ENCODE results near the gene NDUFV2.

Gene NDUFV2

GRCh38 chr18:9109523-9109922 is 7.0 kb downstream of the NDUFV2 start:
- no peak for TF ChIP-seq CTCF (IDR thresholded peaks at IDR 0.05; ENCODE audit: low read depth, low read length, missing control alignments)
- no peak overlapping the region for H3K4me3 ChIP-seq (ENCODE audit: low read depth, low read length)
- DNase-seq (ENCODE audit: low read depth), result no peak

- no peak for DNase-seq (ENCODE audit: low read depth)
- no peak for TF ChIP-seq CTCF (IDR thresholded peaks at IDR 0.05; ENCODE audit: low read depth, low read length, missing control alignments)
- H3K4me3 ChIP-seq (ENCODE audit: low read depth, low read length), result peak overlapping the region; percentile 31
These were observed 11.1 kb downstream of the NDUFV2 start for GRCh38 chr18:9113468-9114149.

GRCh38 chr18:9115984-9116383 is 13.5 kb downstream of the NDUFV2 start:
- TF ChIP-seq CTCF (IDR thresholded peaks at IDR 0.05; ENCODE audit: low read depth, low read length, missing control alignments), result no peak
- no peak for DNase-seq (ENCODE audit: low read depth)

GRCh38 chr18:9117980-9118841 is 15.7 kb downstream of the NDUFV2 start:
- H3K4me3 ChIP-seq (ENCODE audit: low read depth, low read length), result no peak overlapping the region
- no peak for TF ChIP-seq CTCF (IDR thresholded peaks at IDR 0.05; ENCODE audit: low read depth, low read length, missing control alignments)
- no peak for DNase-seq (ENCODE audit: low read depth)

More at GRCh38 chr18:9115984-9116383, 13.5 kb downstream of the NDUFV2 start:
- no peak overlapping the region; the same call in 1 of the 2 replicates for H3K4me3 ChIP-seq (ENCODE audit: low read depth, low read length)

- no peak overlapping the region for H3K4me3 ChIP-seq (ENCODE audit: low read depth, low read length)
- no peak for TF ChIP-seq CTCF (IDR thresholded peaks at IDR 0.05; ENCODE audit: low read depth, low read length, missing control alignments)
- no peak for DNase-seq (ENCODE audit: low read depth)
These were observed 18.3 kb downstream of the NDUFV2 start for GRCh38 chr18:9120796-9121195.

- TF ChIP-seq CTCF (IDR thresholded peaks at IDR 0.05; ENCODE audit: low read depth, low read length, missing control alignments), result no peak
- no peak overlapping the region for H3K4me3 ChIP-seq (ENCODE audit: low read depth, low read length)
- no peak for DNase-seq (ENCODE audit: low read depth)
These were observed 21.0 kb downstream of the NDUFV2 start for GRCh38 chr18:9123520-9123919.

All from GM12864 (cell line).